ENCODE measurements around the gene TGFA. TPM values are rescaled to one million over a fixed set of nuclear protein-coding genes. Genes with fewer than 3 reads are reported as not detected.

The TGFA gene
- total and polyA plus RNA-seq, 7 donors: 0.33 to 12.7 (median 3.1) TPM; not detected in 1

DNA sequence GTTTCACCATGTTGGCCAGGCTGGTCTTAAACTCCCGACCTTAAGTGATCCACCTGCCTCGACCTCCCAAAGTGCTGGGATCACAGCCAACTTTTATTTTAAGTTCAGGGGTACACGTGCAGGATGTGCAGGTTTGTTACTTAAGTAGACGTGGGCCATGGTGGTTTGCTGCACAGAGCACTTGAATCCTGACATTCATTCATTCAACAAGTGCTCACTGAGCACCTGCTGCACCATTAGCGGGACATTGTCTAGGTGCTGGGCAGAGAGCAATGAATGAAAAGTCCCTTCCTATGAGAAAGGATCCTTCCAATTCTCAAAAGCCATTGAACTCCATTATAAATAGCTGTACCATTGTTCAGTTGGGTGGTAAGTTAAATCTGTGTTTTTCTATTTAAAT is 31.0 kb downstream of the TGFA start:
- intact Hi-C loops (cut with DNase I): no loop called here
- DNase-seq: no peak
- H3K36me3 ChIP-seq: no peaks in the 10 kb centered on the region
- WGBS, 2 donors: 87 to 89% methylated on average over 5 of the region's 5 CpGs
- H3K4me1 ChIP-seq: peaks cover 0 to 12% (median 7%) of the 10 kb centered on the region in 4 donors
- no peaks in the 10 kb centered on the region for H3K9me3 ChIP-seq
- no peak for TF ChIP-seq POLR2A (IDR thresholded peaks at IDR 0.05)
- no peak for TF ChIP-seq EP300 (IDR thresholded peaks at IDR 0.05)
- TF ChIP-seq POLR2AphosphoS5 (IDR thresholded peaks at IDR 0.05): no peak
- TF ChIP-seq, protein P1, sequence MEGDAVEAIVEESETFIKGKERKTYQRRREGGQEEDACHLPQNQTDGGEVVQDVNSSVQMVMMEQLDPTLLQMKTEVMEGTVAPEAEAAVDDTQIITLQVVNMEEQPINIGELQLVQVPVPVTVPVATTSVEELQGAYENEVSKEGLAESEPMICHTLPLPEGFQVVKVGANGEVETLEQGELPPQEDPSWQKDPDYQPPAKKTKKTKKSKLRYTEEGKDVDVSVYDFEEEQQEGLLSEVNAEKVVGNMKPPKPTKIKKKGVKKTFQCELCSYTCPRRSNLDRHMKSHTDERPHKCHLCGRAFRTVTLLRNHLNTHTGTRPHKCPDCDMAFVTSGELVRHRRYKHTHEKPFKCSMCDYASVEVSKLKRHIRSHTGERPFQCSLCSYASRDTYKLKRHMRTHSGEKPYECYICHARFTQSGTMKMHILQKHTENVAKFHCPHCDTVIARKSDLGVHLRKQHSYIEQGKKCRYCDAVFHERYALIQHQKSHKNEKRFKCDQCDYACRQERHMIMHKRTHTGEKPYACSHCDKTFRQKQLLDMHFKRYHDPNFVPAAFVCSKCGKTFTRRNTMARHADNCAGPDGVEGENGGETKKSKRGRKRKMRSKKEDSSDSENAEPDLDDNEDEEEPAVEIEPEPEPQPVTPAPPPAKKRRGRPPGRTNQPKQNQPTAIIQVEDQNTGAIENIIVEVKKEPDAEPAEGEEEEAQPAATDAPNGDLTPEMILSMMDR (IDR thresholded peaks at IDR 0.05): no peak
- H3K27me3 ChIP-seq: no peaks in the 10 kb centered on the region
- no peak overlapping the region for H3K4me3 ChIP-seq
- no peak overlapping the region for H3K27ac ChIP-seq

DNA sequence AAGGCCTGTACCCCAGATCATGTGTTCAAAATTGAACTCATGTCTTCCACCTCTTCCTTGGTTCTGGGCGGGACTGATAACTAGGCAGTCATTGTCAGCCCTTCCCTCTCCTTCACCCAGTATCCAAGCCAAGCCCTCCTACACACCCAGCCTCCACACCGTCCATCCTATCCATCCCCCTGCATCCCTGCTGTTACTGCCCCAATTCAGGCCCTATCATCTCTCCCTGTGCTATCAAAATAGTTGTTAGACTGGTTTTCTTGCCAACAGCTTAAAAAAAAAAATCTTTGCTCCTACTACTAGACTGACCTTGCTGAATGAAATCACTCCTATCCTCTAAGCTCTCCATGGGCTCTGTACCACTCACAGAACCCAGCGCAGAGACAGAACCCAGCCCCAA is 32.8 kb downstream of the TGFA start:
- WGBS, 2 donors: 22 to 68% methylated on average over 3 of the region's 3 CpGs
- no peak for TF ChIP-seq EP300 (IDR thresholded peaks at IDR 0.05)
- TF ChIP-seq POLR2A (IDR thresholded peaks at IDR 0.05): no peak
- TF ChIP-seq POLR2AphosphoS5 (IDR thresholded peaks at IDR 0.05): no peak
- TF ChIP-seq, protein P1 (IDR thresholded peaks at IDR 0.05): no peak

DNA sequence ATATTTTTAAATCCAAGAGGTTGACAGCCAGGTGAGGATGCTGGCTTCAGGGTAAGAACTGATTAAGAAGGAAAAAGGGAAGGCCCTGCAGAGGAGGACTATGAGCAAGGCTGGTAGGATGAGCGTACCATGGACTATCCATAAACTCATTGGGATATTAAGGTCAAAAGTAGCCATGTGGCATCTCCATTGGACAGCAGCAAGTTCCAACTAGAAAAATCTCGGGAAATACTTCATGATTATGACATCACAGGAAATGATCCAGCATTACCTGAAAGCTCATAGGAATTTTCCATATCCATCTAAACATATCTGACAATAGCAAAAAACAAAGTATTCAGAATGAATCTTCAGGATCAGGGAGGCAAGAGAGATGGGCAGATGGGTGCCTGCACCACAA is 34.2 kb downstream of the TGFA start:
- no peaks in the 10 kb centered on the region for H3K9me3 ChIP-seq
- intact Hi-C loops (cut with DNase I): no loop called here
- no peak overlapping the region for H3K4me3 ChIP-seq
- H3K27me3 ChIP-seq: no peaks in the 10 kb centered on the region
- no peak overlapping the region for H3K27ac ChIP-seq
- no peaks in the 10 kb centered on the region for H3K36me3 ChIP-seq
- 89% methylated on average over 2 of the region's 2 CpGs for WGBS, 2 donors
- no peak for TF ChIP-seq POLR2AphosphoS5 (IDR thresholded peaks at IDR 0.05)
- TF ChIP-seq, protein P1 (IDR thresholded peaks at IDR 0.05): no peak
- no peak for DNase-seq
- peaks cover 0 to 12% (median 4%) of the 10 kb centered on the region in 4 donors for H3K4me1 ChIP-seq

More for the DNA sequence above, 32.8 kb downstream of the TGFA start:
- H3K4me3 ChIP-seq: no peak overlapping the region
- no peak for DNase-seq
- no peaks in the 10 kb centered on the region for H3K36me3 ChIP-seq
- peaks cover 0 to 20% (median 7%) of the 10 kb centered on the region in 4 donors for H3K4me1 ChIP-seq
- H3K27me3 ChIP-seq: no peaks in the 10 kb centered on the region
- H3K27ac ChIP-seq: no peak overlapping the region
- no peaks in the 10 kb centered on the region for H3K9me3 ChIP-seq
- intact Hi-C loops (cut with DNase I): no loop called here

DNA sequence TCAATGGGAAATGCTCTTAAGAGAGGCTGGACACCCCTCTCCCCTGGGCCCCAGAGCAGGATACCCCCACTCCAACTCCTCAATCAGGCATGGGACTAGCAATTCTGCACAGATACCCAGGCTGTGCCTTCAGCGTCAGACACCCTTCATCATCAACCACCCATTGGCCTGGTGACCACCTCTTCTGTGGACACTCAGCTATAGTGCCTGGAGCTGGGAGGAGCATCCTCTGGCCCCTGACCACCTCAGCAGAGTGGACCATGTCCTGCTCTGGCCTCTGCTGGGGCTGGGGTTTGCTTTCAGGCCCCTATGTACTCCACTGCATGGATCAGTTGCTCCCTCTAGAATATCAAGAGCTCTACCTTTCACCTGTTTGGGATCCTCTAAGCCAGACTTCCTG is 35.1 kb downstream of the TGFA start:
- no peak overlapping the region for H3K27ac ChIP-seq
- H3K27me3 ChIP-seq: no peaks in the 10 kb centered on the region
- no peak overlapping the region for H3K4me3 ChIP-seq
- 95 to 96% methylated on average over 1 of the region's 1 CpG for WGBS, 2 donors
- no peaks in the 10 kb centered on the region for H3K9me3 ChIP-seq
- H3K36me3 ChIP-seq: no peaks in the 10 kb centered on the region
- no peak for DNase-seq
- TF ChIP-seq, protein P1 (IDR thresholded peaks at IDR 0.05): no peak
- TF ChIP-seq POLR2A (IDR thresholded peaks at IDR 0.05): no peak
- TF ChIP-seq POLR2AphosphoS5 (IDR thresholded peaks at IDR 0.05): no peak
- TF ChIP-seq EP300 (IDR thresholded peaks at IDR 0.05): no peak
- intact Hi-C loops (cut with DNase I): no loop called here
- peaks cover 0 to 8% (median 0%) of the 10 kb centered on the region in 4 donors for H3K4me1 ChIP-seq

DNA sequence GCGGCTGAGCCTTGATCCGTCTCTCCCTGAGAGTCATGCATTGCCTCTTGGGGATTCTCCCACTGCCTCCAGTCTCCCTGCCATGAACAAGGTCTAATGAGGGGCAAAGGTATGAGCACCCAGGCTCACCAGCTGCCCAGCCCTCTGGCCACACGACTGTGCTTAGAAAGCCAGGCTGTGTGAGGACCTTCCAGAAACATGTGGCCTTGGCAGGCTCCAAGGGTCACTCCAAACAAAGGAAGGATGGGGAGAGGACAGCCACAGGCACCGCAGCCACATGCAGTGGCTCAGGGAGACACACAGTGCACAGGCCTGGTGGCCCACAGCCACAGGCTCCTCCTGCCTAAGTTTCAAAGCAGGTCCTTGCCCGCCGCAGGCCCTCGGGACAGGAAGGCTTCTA is 35.8 kb downstream of the TGFA start:
- intact Hi-C loops (cut with DNase I): no loop called here
- Histone ChIP-seq H3K4me3 (no peak overlapping the region), H3K9me3 (no peaks in the 10 kb centered on the region), H3K36me3 (no peaks in the 10 kb centered on the region), H3K27me3 (no peaks in the 10 kb centered on the region), H3K27ac (no peak overlapping the region), H3K4me1 (peaks cover 0 to 8% (median 0%) of the 10 kb centered on the region in 4 donors)
- no peak for DNase-seq
- 89 to 92% methylated on average over 7 of the region's 7 CpGs for WGBS, 2 donors
- TF ChIP-seq POLR2A (IDR thresholded peaks at IDR 0.05) (no peak), POLR2AphosphoS5 (IDR thresholded peaks at IDR 0.05) (no peak)
- TF ChIP-seq, protein P1 (IDR thresholded peaks at IDR 0.05): no peak
